H1 (cell line): ENCODE data around the gene CCDC15.

Source experiments
- BCL11A ChIP-seq, 2 experiments: IDR thresholded peaks; one replicate each; pipeline ENCODE4 v1.6.1; 2011; ENCODE audit warnings: low read depth in 2 of 2, low read length in 2 of 2, mild to moderate bottlenecking in 2 of 2
- BRCA1 ChIP-seq: IDR thresholded peaks from 2 replicates; pipeline ENCODE4 v1.6.1; 2012; ENCODE audit warnings: low read depth, low read length, improper control_type of control experiment
- CTCF ChIP-seq, 3 experiments: IDR thresholded peaks; 1 replicate in 2 of 3; 2 replicates in 1 of 3; pipeline versions ENCODE4 v1.5.1 to v1.6.1; 2011; ENCODE audit warnings: low read length in 3 of 3, mild to moderate bottlenecking in 3 of 3, inconsistent platforms in 2 of 3, low read depth in 1 of 3, moderate library complexity in 1 of 3; ENCODE audit not compliant: insufficient read depth in 1 of 3; ENCODE audit errors: control extremely low read depth in 1 of 3
- EP300 ChIP-seq, 2 experiments: IDR thresholded peaks; 1 replicate in 1 of 2; 2 replicates in 1 of 2; pipeline ENCODE4 v1.6.1; 2011 to 2012; ENCODE audit warnings: low read depth in 2 of 2, low read length in 2 of 2, mild to moderate bottlenecking in 2 of 2, borderline replicate concordance in 1 of 2, inconsistent platforms in 1 of 2, moderate library complexity in 1 of 2
- FOSL1 ChIP-seq: IDR thresholded peaks from 2 replicates; pipeline ENCODE4 v1.6.1; 2011; ENCODE audit warnings: mild to moderate bottlenecking, low read depth, low read length, moderate library complexity; ENCODE audit not compliant: insufficient read depth
- KDM5A ChIP-seq: fragments of 200-600 bp; IDR thresholded peaks from 2 replicates; pipeline ENCODE4 v1.7.1; 2012; ENCODE audit warnings: mild to moderate bottlenecking, low read length, inconsistent platforms, mixed read lengths
- MAFK ChIP-seq: IDR thresholded peaks from 2 replicates; pipeline ENCODE4 v1.6.1; 2012; ENCODE audit warnings: low read depth, mild to moderate bottlenecking, improper control_type of control experiment, low read length
- POLR2A ChIP-seq, 2 experiments: IDR thresholded peaks; 1 replicate in 1 of 2; 2 replicates in 1 of 2; pipeline ENCODE4 v1.6.1; 2011; ENCODE audit warnings: low read depth in 2 of 2, low read length in 2 of 2, mild to moderate bottlenecking in 2 of 2; ENCODE audit errors: control extremely low read depth in 1 of 2
- SP2 ChIP-seq: IDR thresholded peaks from 2 replicates; pipeline ENCODE4 v1.6.1; 2012; ENCODE audit warnings: mild to moderate bottlenecking, low read length, inconsistent platforms
- SRF ChIP-seq: IDR thresholded peaks from 2 replicates; pipeline ENCODE4 v1.6.1; 2011; ENCODE audit warnings: mild to moderate bottlenecking, low read depth, low read length, moderate library complexity
- USF2 ChIP-seq: IDR thresholded peaks from 2 replicates; pipeline ENCODE4 v1.6.1; 2011; ENCODE audit warnings: low read length, improper control_type of control experiment
- ZNF274 ChIP-seq: IDR thresholded peaks from 2 replicates; pipeline ENCODE4 v1.7.0; 2012; ENCODE audit warnings: low read length, borderline replicate concordance; ENCODE audit errors: extremely low read depth
- TF ChIP-seq, protein P1 (sequence below): IDR thresholded peaks from 2 replicates; pipeline ENCODE4 v1.6.1; 2012; ENCODE audit warnings: low read length, inconsistent platforms

DNA sequence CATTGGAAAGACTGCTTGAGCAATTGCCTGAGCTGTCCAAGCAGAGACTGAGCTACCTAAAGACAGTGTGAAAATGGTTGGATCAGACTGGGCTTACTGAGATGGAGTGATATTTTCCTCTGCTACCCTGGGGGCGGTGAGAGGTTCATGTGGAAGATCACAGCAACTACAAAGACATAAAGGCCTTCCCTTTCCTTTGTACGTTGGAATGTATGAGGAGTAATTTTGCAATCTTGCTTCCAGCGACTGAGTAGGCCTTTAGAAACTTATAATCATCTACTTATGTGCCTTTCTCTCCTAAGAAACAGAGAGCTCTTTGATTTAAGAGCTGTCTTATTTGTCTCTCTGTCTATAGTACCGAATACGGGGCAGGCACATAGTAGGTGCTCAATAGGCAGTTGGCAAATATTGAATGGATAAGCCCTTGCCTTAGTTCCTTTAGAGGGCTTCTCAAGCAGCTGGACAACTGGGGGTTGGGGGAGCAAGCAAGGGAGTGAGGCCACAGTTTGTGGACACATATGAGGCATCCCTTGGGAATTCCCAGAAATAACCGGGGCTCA lies 15.7 kb upstream of the CCDC15 start:
- TF ChIP-seq MAFK (no peak), CTCF (IDR thresholded peaks at IDR 0.05; ENCODE audit: control extremely low read depth in 1 of 3, insufficient read depth in 1 of 3, low read depth in 1 of 3, low read length in 3 of 3) (no peak), SRF (no peak), POLR2A (IDR thresholded peaks at IDR 0.05; ENCODE audit: control extremely low read depth in 1 of 2, low read depth in 2 of 2, low read length in 2 of 2) (no peak), USF2 (no peak), BRCA1 (no peak), ZNF274 (no peak), FOSL1 (no peak), BCL11A (IDR thresholded peaks at IDR 0.05; ENCODE audit: low read depth in 2 of 2, low read length in 2 of 2) (no peak), SP2 (no peak), EP300 (IDR thresholded peaks at IDR 0.05; ENCODE audit: borderline replicate concordance in 1 of 2, low read depth in 2 of 2, low read length in 2 of 2) (no peak), KDM5A (no peak)
- TF ChIP-seq, protein P1, sequence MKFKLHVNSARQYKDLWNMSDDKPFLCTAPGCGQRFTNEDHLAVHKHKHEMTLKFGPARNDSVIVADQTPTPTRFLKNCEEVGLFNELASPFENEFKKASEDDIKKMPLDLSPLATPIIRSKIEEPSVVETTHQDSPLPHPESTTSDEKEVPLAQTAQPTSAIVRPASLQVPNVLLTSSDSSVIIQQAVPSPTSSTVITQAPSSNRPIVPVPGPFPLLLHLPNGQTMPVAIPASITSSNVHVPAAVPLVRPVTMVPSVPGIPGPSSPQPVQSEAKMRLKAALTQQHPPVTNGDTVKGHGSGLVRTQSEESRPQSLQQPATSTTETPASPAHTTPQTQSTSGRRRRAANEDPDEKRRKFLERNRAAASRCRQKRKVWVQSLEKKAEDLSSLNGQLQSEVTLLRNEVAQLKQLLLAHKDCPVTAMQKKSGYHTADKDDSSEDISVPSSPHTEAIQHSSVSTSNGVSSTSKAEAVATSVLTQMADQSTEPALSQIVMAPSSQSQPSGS = no peak
